Stimulated activated CD4-positive, alpha-beta T cell treated with anti-CD3 and anti-CD28 coated beads, Interleukin-4, amount 100 ng/mL, for 1 hour (primary cell): ENCODE results near the gene TEF.
"Not testable (repeated sequence)": the region's sequence is repeated elsewhere in the genome, so short reads cannot be mapped to it uniquely, and the experiment has no call there.

Experiments
- DNase-seq: peaks from one replicate; pipeline ENCODE4 v3.0.0-alpha.2; 2020

The TEF gene

DNA sequence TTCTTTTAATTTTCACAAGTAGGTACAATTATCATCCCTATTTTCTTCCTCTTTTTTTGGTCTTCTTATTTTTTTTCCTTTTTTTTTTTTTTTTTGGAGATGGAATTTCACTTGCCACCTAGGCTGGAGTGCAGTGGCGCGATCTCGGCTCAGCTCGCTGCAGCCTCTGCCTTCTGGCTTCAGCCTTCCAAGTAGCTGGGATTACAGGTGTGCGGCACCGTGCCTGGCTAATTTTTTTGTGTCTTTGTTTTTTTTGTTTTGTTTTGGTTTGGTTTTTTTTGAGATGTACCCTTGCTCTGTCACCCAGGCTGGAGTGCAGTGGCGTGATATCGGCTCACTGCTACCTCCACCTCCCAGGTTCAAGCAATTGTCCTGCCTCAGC lies 48.2 kb downstream of the TEF start:
- DNase-seq = no peak

DNA sequence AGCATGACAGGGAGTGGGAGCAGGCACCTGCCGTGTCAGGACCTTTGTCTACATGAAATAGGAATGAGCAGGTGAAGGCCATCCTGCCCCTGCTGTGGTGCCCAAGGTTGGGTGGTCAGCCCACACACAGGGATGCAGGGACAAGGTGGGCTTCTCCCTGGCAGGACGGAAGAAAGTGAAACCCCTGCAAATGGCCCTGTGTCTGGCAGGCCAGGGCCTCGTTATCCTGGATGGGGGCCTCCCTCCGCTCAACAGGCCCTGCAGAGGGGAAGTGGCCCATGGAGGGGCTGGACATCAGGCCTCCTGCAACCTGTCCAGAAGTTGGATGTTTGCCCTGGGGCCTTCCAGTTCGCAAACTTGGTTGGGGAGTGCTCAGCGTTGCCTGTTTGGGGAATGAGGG lies 49.9 kb downstream of the TEF start:
- DNase-seq = no peak

DNA sequence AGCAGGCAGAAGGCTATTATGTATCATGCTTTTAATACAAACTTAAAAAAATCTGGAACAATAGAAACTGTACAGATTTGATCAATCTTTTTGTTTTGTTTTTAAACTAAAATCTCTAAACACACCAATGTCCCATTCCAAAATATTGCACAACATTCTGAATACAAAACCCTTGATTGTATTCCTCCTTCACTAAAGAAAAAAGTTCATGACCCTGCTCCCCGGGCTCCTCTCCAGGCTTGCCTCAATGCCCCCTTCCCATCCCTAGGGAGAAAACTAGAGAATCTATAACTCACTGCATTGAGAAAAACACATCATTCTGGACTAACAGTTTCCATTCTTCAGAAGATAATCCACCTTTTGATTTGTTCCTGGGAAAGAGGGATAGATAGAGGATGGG lies 51.7 kb downstream of the TEF start:
- not testable (repeated sequence) for DNase-seq

DNA sequence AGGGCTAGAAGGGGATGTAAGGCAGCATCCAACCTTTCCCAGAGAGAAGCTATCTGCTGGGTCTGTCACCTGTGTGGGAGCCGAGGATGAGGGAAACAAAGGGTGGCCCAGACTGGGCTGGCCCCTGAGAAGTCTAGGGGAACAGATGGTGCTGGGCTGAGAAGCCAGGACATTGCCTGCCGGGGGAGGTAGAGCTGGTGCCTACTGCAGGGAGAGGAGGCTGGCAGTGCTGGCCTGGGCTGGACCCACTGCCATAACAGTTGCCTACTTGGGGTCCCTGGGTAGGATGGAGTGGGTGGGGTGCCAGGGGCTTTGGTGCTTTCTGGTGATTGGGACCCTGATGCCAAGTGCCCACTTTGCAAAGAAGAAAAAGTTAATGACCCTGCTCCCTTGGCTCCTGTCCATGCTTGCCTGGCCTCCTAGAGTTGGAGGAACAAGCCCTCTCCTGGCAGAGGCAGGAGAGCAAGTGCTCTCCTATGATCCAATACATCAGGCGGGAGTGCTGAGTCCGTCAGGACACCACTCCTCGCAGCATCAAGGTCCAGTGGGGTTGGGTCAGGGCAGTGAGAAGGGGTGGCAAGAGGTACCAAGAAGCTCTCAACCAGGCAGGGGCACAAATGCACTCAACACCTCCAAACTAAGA lies 52.7 kb downstream of the TEF start:
- not testable (repeated sequence) for DNase-seq

DNA sequence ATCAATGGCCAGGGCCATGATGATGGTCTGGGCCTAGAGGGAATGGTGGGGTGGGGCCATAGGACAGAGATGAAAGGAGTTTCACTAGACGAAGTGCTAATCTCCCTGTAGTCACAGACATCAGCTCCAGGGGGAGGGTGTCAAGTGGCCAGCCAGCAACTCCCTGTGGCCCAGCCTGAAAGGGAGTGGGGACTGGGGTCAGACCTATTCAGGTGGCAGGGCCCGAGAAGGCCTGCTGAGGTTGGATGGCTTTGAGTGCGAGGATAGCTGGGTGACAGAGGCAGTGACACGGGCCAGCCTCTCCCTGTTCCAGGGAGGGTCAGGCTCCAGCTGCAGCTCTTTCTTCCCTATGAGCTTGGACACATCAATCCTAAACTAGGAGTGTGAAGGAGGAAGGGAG lies 53.8 kb downstream of the TEF start:
- DNase-seq = no peak

DNA sequence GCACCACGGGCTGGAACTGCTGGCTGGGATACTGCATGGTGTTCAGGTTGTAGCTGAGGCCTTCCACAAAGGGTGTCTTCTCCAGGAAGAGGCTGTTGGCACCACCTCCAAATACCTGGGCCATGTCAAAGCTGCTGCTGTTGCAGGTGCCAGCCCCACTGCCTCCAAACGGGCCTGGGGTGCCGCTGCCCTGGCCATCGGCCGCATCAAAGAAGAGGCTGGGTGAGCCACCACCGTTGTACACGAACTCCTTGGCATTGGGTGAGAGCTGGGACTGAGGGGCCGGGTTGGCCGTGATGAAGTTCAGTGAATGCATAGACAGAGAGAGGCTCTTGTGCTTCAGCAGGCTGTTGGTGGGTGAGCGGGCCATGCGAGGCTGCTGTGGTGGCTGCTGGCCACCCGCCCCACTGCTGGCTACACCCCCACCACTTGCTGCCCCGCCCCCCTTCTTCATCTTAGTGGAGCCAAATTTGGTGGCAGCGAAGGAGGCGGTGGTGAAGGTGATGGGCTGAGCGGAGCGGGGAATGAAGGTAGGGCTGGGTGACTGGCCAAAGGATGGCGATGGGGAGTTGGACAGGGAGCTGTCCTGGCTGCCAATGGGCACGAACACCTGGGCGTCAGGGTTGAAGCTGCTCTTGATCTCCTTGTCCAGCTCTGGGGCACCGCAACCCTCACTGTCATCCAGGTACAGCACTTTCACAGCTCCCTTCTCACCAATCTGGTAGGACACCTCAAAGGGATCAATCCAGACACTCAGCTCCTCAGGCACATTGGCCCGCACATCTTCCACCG lies 54.8 kb downstream of the TEF start:
- no peak for DNase-seq

DNA sequence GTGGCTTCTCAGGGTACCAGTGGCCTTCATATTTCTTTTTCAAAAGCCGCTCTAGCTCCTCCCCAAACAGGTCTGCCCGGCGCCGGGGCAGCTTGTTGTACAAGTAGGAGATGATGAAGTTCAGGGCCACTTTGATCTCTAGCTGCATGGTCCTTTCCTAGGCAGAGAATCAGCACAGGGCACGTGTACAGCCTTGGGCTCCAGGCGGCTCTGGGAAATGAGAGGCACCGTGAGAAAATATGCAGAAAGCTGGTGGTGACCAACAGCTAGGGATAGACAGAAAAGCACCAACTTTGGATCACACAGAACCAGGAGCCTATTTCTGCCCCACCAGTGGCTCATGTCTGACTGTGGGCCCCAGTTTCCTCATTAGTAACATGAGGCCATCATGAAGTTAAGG lies 55.5 kb downstream of the TEF start:
- no peak for DNase-seq

DNA sequence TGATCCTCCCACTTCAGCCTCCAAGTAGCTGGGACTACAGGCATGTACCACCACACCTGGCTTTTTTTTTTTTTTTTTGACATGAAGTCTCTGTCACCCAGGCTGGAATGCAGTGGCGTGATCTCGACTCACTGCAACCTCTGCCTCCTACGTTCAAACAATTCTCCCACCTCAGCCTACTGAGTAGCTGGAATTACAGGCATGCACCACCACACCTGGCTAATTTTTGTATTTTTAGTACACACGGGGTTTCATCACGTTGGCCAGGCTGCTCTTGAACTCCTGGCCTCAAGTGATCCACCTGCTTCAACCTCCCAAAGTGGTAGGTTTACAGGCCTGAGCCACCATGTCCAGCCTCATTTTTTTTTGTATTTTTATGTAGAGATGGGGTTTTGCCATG lies 58.8 kb downstream of the TEF start:
- DNase-seq = not testable (repeated sequence)

DNA sequence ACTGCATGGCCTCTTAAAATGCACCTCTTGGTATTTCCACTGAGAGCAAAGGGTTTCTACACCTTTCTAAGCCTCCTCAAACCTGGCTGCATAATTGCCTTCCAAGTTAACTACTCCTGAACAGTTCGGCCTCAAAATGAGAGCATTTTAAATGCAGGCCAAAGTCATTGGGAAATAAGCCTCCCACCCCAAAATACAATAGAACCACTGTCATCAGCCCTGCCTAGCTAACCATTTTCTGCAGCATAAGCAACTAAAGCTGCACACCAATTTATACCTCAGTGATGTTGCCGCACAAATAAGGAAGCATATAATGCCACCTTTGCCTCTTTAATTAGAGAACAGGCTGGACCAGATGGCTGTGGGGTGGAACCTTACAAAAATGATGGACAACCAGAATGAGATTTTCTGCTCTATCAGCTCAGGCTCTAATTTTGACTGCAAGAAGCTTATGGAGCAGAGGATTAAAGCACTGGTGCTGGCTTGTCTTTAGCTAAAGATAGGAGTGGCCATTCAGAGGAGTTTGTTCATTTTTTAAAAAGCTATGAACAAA lies 60.6 kb downstream of the TEF start:
- no peak for DNase-seq

DNA sequence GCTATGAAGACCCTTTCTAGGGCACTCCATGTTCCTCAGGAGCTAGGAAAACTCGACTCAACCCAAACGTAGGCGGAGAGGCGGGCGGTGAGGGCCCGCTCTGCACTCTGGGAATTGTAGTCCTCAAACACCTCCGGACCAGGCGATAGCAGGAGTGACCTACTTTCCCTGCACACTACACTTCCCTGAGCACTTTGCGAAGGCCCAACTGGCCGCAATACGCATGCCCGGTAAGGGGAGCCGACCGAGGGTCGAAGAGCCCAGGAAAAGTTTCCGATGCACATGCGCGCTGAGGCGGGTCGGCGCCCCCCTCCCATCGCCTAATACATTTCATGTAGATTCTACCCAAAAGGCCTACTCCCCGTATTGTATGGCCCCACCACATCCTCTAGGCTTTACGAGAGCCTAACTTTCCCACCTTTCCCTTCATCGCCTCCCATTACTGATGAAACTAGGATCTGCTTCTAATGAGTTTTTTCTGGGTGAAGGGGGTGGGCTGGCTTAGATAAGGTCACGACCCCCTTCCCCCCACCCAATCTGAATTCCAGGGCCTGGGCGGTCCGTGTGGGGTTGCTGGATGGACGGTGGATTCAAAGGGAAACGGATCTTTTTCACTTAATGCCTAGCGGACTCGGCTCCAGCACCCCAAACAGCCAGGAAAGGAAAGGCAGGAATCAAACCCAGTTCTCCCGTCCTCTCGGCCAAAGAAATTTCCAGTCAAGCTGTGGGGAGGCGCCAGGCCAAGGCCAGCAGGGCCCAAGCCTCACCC lies 62.8 kb downstream of the TEF start:
- peak; percentile 80 for DNase-seq

DNA sequence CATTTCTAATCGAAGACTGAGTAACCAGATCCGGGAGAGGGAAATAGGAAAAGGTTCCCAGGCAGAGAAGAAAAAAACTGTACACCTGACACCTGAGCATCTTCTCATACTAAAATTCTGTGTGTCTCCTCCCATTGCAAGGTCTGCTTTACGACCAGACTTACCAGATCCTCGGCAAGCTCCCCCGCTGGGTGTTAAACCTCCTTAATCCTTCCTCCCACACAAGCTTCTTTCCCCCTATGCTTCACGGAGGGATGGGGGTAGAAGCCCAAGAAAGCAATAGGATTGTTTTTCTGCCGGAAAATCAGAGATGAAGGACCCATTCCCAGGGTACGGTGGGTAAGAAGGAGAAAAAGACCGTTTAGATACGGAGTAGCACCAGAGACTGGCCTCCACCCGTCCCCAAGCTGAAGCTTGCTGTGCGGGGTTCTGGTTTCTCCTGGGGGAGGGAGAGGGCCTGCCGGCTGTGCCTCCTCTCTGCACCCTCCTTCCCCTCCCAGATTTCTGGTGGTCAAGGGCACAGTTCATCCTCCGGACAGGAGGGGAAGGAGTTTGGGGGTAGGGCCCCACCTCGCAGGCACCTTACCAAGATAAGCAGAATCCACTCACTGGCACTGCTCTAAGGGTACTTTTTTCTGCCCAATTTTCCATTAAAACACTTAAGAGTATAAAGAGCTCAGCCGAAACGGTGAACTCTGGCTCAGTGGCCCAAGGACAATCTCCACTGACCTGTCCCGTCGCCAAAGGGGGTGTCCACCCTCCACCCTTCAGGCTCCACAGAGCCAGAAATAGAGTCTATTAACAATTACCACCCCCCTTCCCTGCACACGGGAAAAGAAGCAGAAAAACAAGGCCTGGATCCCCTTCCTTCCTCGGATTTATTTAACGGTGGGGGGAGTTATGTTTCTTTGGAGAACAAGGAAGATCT lies 63.7 kb downstream of the TEF start:
- peak; percentile 25 for DNase-seq

DNA sequence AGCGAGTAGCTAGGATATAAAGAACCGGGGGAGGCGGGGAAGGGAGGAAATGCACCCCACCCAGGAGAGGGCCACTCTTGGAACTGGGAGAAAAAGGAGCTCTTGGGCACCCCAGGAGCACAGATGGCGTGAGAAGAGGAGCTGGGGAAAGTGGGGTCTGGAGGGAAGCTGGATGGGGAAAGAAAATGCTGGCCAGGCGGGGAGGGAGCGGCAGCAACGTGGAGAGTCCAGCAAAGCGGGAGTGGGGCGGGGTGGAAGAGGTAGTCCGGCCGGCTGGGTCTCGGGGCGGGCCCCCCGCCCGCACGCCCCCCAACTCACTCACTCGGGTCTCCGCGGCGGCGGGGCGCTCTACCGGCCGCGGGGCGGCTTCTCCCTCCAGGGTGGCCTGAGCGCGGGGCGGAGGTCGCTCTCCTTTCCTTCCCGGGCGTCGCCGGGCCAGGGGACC lies 64.3 kb downstream of the TEF start:
- DNase-seq = no peak

DNA sequence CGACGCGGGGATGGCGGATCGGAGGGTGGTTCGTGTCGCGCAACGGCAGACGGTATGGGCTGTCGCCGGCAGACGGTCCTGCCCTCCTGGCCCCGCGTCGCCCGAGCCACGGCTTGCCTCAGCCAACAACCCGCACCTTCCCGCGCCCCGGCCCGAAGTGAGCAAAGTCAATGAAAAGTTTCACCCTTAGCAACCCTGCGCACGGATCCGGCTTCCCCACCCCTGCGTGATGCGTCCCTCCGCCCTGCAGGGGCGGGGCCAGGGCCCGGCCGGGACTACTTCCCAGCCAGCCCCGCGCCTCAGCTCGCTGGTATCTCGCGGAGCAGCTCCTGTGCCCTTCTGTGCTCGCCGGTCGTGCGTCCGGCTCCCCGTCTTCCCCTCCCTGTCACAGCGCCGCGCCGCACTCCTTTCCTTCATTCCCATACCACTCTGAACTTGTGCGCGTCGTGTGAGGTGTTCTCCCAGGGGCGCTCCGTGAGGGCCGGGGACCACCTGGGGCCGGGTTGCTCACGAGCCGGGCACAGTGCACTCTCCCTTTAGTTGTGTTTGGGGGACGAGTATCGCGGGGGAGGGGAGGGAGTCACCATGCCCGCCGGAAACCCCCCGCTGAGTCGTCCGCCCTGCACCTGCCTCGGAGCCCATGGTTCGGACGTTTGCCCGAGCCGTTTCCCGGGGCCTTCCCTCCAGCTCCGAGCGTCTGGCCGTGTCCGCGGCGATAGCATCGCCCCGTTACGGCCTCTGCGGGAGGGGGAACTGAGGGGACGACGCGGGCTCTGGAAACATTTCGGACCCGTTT lies 65.1 kb downstream of the TEF start, which contains the start of gene TOB2:
Gene TOB2, minus strand, starts transcription at position 163 of the 796 bp plus-strand sequence. CDS start 9,456 bp downstream, outside the sequence.
- DNase-seq = peak; percentile 94

DNA sequence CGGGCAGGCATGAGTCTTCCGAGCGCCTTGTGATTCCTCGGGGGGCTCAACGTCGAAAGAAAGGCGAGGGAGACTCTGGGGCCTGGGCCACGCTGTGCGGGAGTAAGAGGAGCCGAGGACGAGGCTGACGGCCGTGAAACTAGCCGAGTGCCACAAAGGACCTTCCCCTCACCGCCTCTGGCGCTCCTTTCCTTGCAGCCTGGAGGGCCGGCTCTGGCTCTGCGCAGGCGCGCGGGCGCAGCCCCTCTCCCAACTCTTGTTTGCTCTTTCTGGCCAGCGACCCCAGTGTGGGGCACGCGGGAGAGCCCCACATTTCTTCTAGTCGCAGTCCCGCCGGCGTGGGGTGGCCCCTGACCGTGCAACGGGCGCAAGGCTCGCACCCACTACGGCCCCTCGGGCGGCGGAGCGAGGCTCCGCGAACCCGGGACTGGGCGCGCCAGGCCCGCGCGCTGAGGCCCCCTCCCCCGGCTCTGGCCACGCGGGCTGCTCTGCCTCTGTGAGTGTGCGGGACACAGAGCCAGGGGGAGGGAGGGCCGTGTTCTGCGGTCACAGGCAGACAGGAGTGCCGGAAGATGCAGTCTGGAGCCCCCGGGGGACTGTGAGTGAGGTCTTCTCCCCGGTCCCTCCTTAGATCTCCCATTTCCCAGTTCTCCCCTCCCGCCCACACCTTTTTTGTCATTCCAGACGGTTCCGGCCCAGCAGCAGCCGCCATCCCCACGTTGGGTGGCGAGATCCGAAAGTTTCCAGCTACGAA lies 65.9 kb downstream of the TEF start:
- peak; percentile 63 for DNase-seq

DNA sequence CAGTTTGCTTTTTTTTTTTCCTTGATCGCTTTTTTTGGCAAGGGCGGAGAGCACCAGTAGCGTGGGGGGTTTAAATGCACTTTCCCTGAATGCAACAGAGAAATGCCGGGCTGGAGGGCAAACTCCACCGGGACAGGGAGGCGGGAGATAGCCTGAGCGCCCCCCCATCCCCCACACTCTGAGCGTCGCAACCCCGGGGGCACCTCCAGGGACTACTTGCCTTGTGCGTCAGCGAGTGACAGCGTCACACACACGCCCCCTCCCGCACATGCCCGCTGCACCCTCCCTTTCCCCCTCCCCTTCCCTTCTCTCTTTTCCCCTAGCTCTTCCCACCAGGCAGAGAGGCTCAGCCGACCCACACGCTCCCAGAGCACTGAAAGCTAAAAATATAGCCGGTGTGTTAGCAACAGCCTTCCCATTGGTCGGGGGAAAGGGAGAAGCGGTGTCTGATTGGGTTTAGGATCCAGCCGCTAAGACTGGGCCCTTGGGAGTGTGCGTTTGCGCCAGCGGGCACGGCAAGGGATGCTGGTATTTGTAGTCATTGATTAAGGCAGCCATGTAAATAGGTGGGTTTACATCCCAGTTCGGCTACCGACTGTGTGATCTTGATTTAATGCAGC lies 66.6 kb downstream of the TEF start:
- peak; percentile 84 for DNase-seq
